Osteoblast (primary cell): ENCODE data around the gene ZNF709. TPM values are rescaled to one million over a fixed set of nuclear protein-coding genes. Genes with fewer than 3 reads are reported as not detected.
"Not testable (repeated sequence)": the region's sequence is repeated elsewhere in the genome, so short reads cannot be mapped to it uniquely, and the experiment has no call there.

Experiments used
- DNase-seq: peaks from one replicate; pipeline ENCODE4 v3.0.0; 2011; ENCODE audit warnings: low spot score, mixed read lengths; ENCODE audit not compliant: insufficient read length; ENCODE audit errors: missing footprints
- H2AFZ ChIP-seq: 2 replicates; pipeline ENCODE4 v1.6.0; 2011; ENCODE audit warnings: mild to moderate bottlenecking, low read length
- H3K27ac ChIP-seq: 2 replicates; pipeline ENCODE4 v1.5.1; 2011; ENCODE audit warnings: mild to moderate bottlenecking, low read depth, low read length, moderate library complexity
- H3K27me3 ChIP-seq: 2 replicates; pipeline ENCODE4 v1.6.0; 2012; ENCODE audit warnings: mild to moderate bottlenecking, control low read depth, inconsistent platforms, low read length, moderate library complexity; ENCODE audit not compliant: insufficient read depth
- H3K36me3 ChIP-seq: 2 replicates; pipeline ENCODE4 v1.5.1; 2011; ENCODE audit warnings: mild to moderate bottlenecking, low read length, control low read depth, moderate library complexity; ENCODE audit not compliant: insufficient read depth
- H3K4me1 ChIP-seq: 2 replicates; pipeline ENCODE4 v1.5.1; 2011; ENCODE audit warnings: mild to moderate bottlenecking, low read length, control low read depth, moderate library complexity; ENCODE audit not compliant: insufficient read depth
- H3K4me2 ChIP-seq: 2 replicates; pipeline ENCODE4 v1.6.0; 2011; ENCODE audit warnings: mild to moderate bottlenecking, low read length; ENCODE audit not compliant: insufficient read depth
- H3K4me3 ChIP-seq: fragments of 200-600 bp; sonication (generic); 3 replicates; pipeline ENCODE4 v1.5.1; 2012; ENCODE audit warnings: mild to moderate bottlenecking, low read length, inconsistent platforms; ENCODE audit not compliant: insufficient read depth
- H3K79me2 ChIP-seq: 2 replicates; pipeline ENCODE4 v1.6.0; 2012; ENCODE audit warnings: mild to moderate bottlenecking, low read length, control low read depth, inconsistent platforms; ENCODE audit not compliant: insufficient read depth
- H3K9me3 ChIP-seq: 2 replicates; pipeline ENCODE4 v1.5.1; 2011; ENCODE audit warnings: low read depth, low read length, control low read depth
- H4K20me1 ChIP-seq: 2 replicates; pipeline ENCODE4 v1.6.0; 2012; ENCODE audit warnings: mild to moderate bottlenecking, low read length, control low read depth; ENCODE audit not compliant: insufficient read depth
- total RNA-seq: library from RNA; depleted of rRNA; stranded (reverse); fragments of >200 nt; gene quantifications from 2 replicates; pipeline ENCODE4 v1.2.3, GENCODE V29; 2012
- TF ChIP-seq, protein P1 (sequence below): IDR thresholded peaks from 2 replicates; pipeline ENCODE4 v1.5.1; 2011; ENCODE audit warnings: mild to moderate bottlenecking, low read depth, low read length, moderate library complexity; ENCODE audit errors: extremely low read depth

ZNF709 gene
- total RNA-seq, 1 donor = 5.1 TPM

DNA sequence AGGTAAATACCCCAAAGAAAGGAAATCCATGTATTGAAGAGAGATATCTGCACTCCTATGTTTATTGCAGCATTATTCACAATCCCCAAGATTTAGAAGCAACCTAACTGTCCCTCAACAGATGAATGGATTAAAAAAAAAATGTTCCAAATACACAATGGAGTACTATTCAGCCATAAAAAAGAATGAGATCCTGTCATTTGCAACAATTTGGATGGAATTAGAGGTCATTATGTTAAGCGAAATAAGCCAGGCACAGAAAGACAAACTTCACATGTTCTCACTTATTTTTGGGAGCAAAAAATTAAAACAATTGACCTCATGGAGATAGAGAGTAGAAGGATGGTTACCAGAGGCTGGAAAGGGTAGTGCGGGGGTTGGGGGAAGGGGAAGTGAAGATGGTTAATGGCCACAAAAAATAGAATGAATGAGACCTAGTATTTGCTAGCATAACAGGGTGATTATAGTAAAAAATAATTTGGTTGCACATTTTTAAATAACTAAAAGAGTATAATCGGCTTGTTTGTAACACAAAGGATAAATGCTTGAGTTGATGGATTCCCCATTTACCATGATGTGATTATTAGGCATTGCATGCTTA is 9.7 kb upstream of the ZNF709 start:
- no peaks in the 10 kb centered on the region for H3K36me3 ChIP-seq
- no peaks in the 10 kb centered on the region for H3K27me3 ChIP-seq
- H4K20me1 ChIP-seq = no peaks in the 10 kb centered on the region
- H3K4me1 ChIP-seq = peaks cover 11% of the 10 kb centered on the region
- no peaks in the 10 kb centered on the region for H3K9me3 ChIP-seq
- TF ChIP-seq, protein P1, sequence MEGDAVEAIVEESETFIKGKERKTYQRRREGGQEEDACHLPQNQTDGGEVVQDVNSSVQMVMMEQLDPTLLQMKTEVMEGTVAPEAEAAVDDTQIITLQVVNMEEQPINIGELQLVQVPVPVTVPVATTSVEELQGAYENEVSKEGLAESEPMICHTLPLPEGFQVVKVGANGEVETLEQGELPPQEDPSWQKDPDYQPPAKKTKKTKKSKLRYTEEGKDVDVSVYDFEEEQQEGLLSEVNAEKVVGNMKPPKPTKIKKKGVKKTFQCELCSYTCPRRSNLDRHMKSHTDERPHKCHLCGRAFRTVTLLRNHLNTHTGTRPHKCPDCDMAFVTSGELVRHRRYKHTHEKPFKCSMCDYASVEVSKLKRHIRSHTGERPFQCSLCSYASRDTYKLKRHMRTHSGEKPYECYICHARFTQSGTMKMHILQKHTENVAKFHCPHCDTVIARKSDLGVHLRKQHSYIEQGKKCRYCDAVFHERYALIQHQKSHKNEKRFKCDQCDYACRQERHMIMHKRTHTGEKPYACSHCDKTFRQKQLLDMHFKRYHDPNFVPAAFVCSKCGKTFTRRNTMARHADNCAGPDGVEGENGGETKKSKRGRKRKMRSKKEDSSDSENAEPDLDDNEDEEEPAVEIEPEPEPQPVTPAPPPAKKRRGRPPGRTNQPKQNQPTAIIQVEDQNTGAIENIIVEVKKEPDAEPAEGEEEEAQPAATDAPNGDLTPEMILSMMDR = no peak
- DNase-seq = no peak
- no peak overlapping the region for H3K4me3 ChIP-seq
- peak overlapping the region; percentile 99 for H3K4me2 ChIP-seq
- no peaks in the 10 kb centered on the region for H3K79me2 ChIP-seq
- no peak overlapping the region for H3K27ac ChIP-seq
- H2AFZ ChIP-seq = no peak overlapping the region

DNA sequence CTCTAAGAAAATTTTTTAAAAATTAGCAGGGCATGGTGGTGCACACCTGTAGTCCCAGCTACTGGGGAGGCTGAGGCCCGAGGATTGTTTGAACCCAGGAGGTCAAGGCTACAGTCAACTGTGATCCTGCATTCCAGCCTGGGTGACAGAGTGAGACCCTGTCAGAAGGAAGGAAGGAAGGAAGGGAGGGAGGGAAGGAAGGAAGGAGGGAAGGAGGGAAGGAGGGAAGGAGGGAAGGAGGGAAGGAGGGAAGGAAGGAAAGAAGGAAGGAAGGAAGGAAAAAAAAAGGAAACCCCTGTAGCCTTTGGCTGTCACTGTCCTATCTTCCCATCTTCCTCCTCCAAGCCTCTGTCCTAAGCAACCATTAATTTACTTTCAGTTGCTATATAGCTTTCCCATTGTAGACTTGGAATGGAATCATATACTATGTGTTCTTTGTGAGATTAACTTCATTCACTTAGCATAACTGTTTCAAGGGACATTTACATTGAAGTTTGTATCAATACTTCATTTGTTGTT is 1.7 kb upstream of the ZNF709 start:
- H3K9me3 ChIP-seq, H4K20me1 ChIP-seq, H3K36me3 ChIP-seq, H3K27ac ChIP-seq, H3K4me3 ChIP-seq, DNase-seq, H3K27me3 ChIP-seq, H3K4me2 ChIP-seq, H2AFZ ChIP-seq: not testable (repeated sequence)
- peaks cover 11% of the 10 kb centered on the region for H3K4me1 ChIP-seq
- peaks cover 20% of the 10 kb centered on the region for H3K79me2 ChIP-seq

DNA sequence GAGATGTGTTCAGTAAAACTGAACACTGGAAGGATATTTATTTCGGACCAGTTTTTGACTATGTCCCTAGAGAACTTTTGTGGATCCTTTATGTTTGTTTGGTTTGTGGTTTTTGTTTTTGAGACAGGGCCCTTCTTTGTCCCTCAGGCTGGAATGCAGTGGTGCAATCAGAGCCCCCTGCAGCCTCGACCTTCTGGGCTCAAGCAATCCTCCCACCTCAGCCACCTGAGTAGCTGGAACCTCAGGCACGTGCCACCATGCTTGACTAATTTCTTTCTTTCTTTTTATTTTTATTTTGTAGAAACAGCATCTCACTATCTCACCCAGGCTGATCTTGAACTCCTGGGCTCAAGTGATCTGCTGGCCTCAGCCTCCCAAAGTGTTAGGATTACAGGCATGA is 955 bp upstream of the ZNF709 start:
- H3K36me3 ChIP-seq = no peaks in the 10 kb centered on the region
- no peak for DNase-seq
- H2AFZ ChIP-seq = no peak overlapping the region
- H3K4me1 ChIP-seq = peaks cover 11% of the 10 kb centered on the region
- H3K27ac ChIP-seq = no peak overlapping the region
- no peak overlapping the region for H3K4me3 ChIP-seq
- H4K20me1 ChIP-seq = peaks cover 3% of the 10 kb centered on the region
- peaks cover 20% of the 10 kb centered on the region for H3K79me2 ChIP-seq
- no peaks in the 10 kb centered on the region for H3K9me3 ChIP-seq
- no peaks in the 10 kb centered on the region for H3K27me3 ChIP-seq
- TF ChIP-seq, protein P1 = no peak
- H3K4me2 ChIP-seq = peak overlapping the region; percentile 99

DNA sequence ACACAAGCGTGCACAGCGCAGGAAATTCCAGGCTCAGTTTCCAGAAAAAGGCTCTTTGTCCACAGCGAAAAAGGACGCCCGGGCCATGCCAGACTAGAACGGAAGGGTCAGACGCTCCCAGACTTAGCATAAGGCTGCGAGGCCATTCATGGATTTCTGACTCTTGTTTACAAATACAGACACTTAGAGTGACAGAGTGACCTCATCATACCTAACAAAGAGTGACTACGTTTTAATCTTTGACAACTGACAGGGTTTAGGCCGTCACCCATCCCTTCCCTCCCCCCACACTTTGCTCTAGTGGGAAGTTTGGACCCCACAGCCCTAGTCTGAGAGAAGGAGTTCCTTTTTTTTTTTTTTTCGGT is 418 bp upstream of the ZNF709 start:
- Histone ChIP-seq H3K36me3 (no peaks in the 10 kb centered on the region), H4K20me1 (peaks cover 3% of the 10 kb centered on the region), H3K27me3 (no peaks in the 10 kb centered on the region), H2AFZ (peak overlapping the region; percentile 95), H3K27ac (peak overlapping the region; percentile 52), H3K9me3 (no peaks in the 10 kb centered on the region), H3K4me3 (peak overlapping the region; percentile 96), H3K4me1 (peaks cover 11% of the 10 kb centered on the region), H3K79me2 (peaks cover 20% of the 10 kb centered on the region), H3K4me2 (peak overlapping the region; percentile 99)
- TF ChIP-seq, protein P1 = no peak
- DNase-seq = peak; percentile 57
